PC-9 (cell line): ENCODE results near the gene CSTF1.

Experiments used
- CTCF ChIP-seq: fragments of 200-600 bp; sonication (generic); conservative IDR thresholded peaks from 2 replicates; pipeline ENCODE4 v1.6.1; 2017; ENCODE audit warnings: mixed run types, antibody characterized with exemption, mild to moderate bottlenecking, moderate library complexity
- EZH2 ChIP-seq: fragments of 200-600 bp; sonication (generic); IDR thresholded peaks from 2 replicates; pipeline ENCODE4 v1.8.0; 2017; ENCODE audit warnings: antibody characterized with exemption, low read depth

GRCh38 chr20:56363491-56363890 lies 29.0 kb upstream of the CSTF1 start:
- no peak for TF ChIP-seq CTCF
- TF ChIP-seq EZH2 = no peak
